GM19035 (cell line): ENCODE data around the gene UPK1B.

Experiments used
- ATAC-seq: cut with Tn5 transposase; IDR thresholded peaks from one replicate; pipeline ENCODE4 v1.9.1; 2021; ENCODE audit not compliant: unreplicated experiment

Gene UPK1B

GRCh38 chr3:119175872-119176756, 2.7 kb downstream of the UPK1B start:
- no peak for ATAC-seq

GRCh38 chr3:119176778-119177177, 3.4 kb downstream of the UPK1B start:
- ATAC-seq, result no peak

GRCh38 chr3:119177321-119177720, 3.9 kb downstream of the UPK1B start:
- no peak for ATAC-seq

GRCh38 chr3:119181765-119182164, 8.4 kb downstream of the UPK1B start:
- ATAC-seq, result no peak

GRCh38 chr3:119184111-119184510, 10.7 kb downstream of the UPK1B start:
- no peak for ATAC-seq

- ATAC-seq, result no peak
Observed at GRCh38 chr3:119184796-119185570, 11.6 kb downstream of the UPK1B start.

GRCh38 chr3:119187266-119187665, 13.9 kb downstream of the UPK1B start:
- no peak for ATAC-seq

GRCh38 chr3:119191800-119192199, 18.4 kb downstream of the UPK1B start:
- ATAC-seq, result no peak

- no peak for ATAC-seq
Observed at GRCh38 chr3:119194237-119195150, 21.1 kb downstream of the UPK1B start.

GRCh38 chr3:119195151-119195476, 21.7 kb downstream of the UPK1B start:
- no peak for ATAC-seq

GRCh38 chr3:119195911-119196310, 22.5 kb downstream of the UPK1B start:
- no peak for ATAC-seq

GRCh38 chr3:119205209-119205608, 31.8 kb downstream of the UPK1B start:
- no peak for ATAC-seq

- ATAC-seq, result no peak
Observed at GRCh38 chr3:119205685-119206084, 32.3 kb downstream of the UPK1B start.

GRCh38 chr3:119206611-119207511, 33.5 kb downstream of the UPK1B start:
- no peak for ATAC-seq

GRCh38 chr3:119207512-119207875, 34.1 kb downstream of the UPK1B start:
- ATAC-seq, result no peak

GRCh38 chr3:119211193-119211592, 37.8 kb downstream of the UPK1B start:
- no peak for ATAC-seq

- ATAC-seq, result no peak
Observed at GRCh38 chr3:119211803-119212202, 38.4 kb downstream of the UPK1B start.

- peak; percentile 98 for ATAC-seq
Observed at GRCh38 chr3:119219069-119219468, 45.7 kb downstream of the UPK1B start.

GRCh38 chr3:119220198-119220597, 46.8 kb downstream of the UPK1B start:
- ATAC-seq, result no peak

GRCh38 chr3:119220970-119221667, 47.7 kb downstream of the UPK1B start:
- ATAC-seq, result no peak
